Ishikawa (cell line): ENCODE results near the gene FOXA2.

Source experiments
- CEBPB ChIP-seq: IDR thresholded peaks from 2 replicates; pipeline ENCODE4 v1.6.1; 2012
- CREB1 ChIP-seq: IDR thresholded peaks from 2 replicates; pipeline ENCODE4 v1.6.1; 2012; ENCODE audit warnings: low read depth
- EGR1 ChIP-seq: IDR thresholded peaks from 2 replicates; pipeline ENCODE4 v1.6.1; 2012
- EP300 ChIP-seq: IDR thresholded peaks from 2 replicates; pipeline ENCODE4 v1.6.1; 2012; ENCODE audit warnings: borderline replicate concordance
- FOXM1 ChIP-seq: IDR thresholded peaks from 2 replicates; pipeline ENCODE4 v1.6.1; 2012; ENCODE audit warnings: low read depth, borderline replicate concordance
- MAX ChIP-seq: IDR thresholded peaks from 2 replicates; pipeline ENCODE4 v1.6.1; 2012
- NFIC ChIP-seq: IDR thresholded peaks from 2 replicates; pipeline ENCODE4 v1.6.1; 2012
- RAD21 ChIP-seq: IDR thresholded peaks from 2 replicates; pipeline ENCODE4 v1.6.1; 2012; ENCODE audit warnings: low read depth
- REST ChIP-seq: IDR thresholded peaks from 2 replicates; pipeline ENCODE4 v1.6.1; 2012; ENCODE audit warnings: low read depth, mild to moderate bottlenecking
- TAF1 ChIP-seq: IDR thresholded peaks from 2 replicates; pipeline ENCODE4 v1.6.1; 2012; ENCODE audit warnings: low read depth, mild to moderate bottlenecking
- TCF12 ChIP-seq: IDR thresholded peaks from 2 replicates; pipeline ENCODE4 v1.6.1; 2012; ENCODE audit warnings: low read depth
- TEAD4 ChIP-seq: IDR thresholded peaks from 2 replicates; pipeline ENCODE4 v1.6.1; 2012
- USF1 ChIP-seq: IDR thresholded peaks from 2 replicates; pipeline ENCODE4 v1.6.1; 2012
- YY1 ChIP-seq: IDR thresholded peaks from 2 replicates; pipeline ENCODE4 v1.6.1; 2012; ENCODE audit warnings: low read depth
- ZBTB7A ChIP-seq: IDR thresholded peaks from 2 replicates; pipeline ENCODE4 v1.6.1; 2012; ENCODE audit warnings: low read depth

FOXA2 gene

GRCh38 chr20:22531756-22532155 is 52.6 kb downstream of the FOXA2 start:
- no peak for TF ChIP-seq NFIC
- TF ChIP-seq YY1, result no peak
- TF ChIP-seq USF1, result no peak
- TF ChIP-seq TAF1, result no peak
- TF ChIP-seq RAD21, result no peak
- TF ChIP-seq TCF12, result no peak
- no peak for TF ChIP-seq REST
- TF ChIP-seq FOXM1, result no peak
- TF ChIP-seq ZBTB7A, result no peak
- TF ChIP-seq CEBPB, result no peak
- no peak for TF ChIP-seq CREB1

GRCh38 chr20:22531056-22531615 is 53.2 kb downstream of the FOXA2 start:
- TF ChIP-seq TAF1 (no peak), NFIC (no peak), REST (no peak), TEAD4 (no peak), FOXM1 (no peak), TCF12 (no peak), ZBTB7A (no peak), USF1 (no peak), EP300 (no peak), CEBPB (no peak), EGR1 (no peak), CREB1 (no peak), MAX (no peak), RAD21 (no peak), YY1 (no peak)
